HepG2 (cell line): ENCODE results near the gene IQCH. TPM values are rescaled to one million over a fixed set of nuclear protein-coding genes. Genes with fewer than 3 reads are reported as not detected.
"Not testable (repeated sequence)": the region's sequence is repeated elsewhere in the genome, so short reads cannot be mapped to it uniquely, and the experiment has no call there.

Source experiments
- ATAC-seq: fragments of 200-7000 bp; cut with Tn5 transposase; 3 replicates; pipeline ENCODE4 v1.9.1; 2020; ENCODE audit warnings: mild to moderate bottlenecking, moderate library complexity
- BruUV-seq: library from RNA; stranded (reverse); fragments of 400-500 nt; replicated peaks from 2 replicates; lab custom pipeline; 2021; lab: Mats Ljungman, UMichigan
- CTCF ChIA-PET: fragments of 300-600 bp; formaldehyde crosslinking; extraction: SDS; loops from one replicate; lab custom pipeline; 2021; ENCODE audit warnings: low total read pairs, inconsistent platforms, low intra/inter-chr PET ratio; lab: Yijun Ruan, JAX
- POLR2A ChIA-PET: fragments of 350-600 bp; sonication (Branson Sonifier 250); formaldehyde crosslinking; loops from one replicate; lab custom pipeline; 2020; ENCODE audit warnings: antibody characterized with exemption, inconsistent platforms; lab: Yijun Ruan, JAX
- DNase-seq: peaks from one replicate; pipeline ENCODE4 v3.0.0-alpha.2; 2015; ENCODE audit warnings: low spot score
- FAIRE-seq: peaks from 3 replicates; lab custom pipeline; 2011; peaks lifted over from hg19 to GRCh38; lab: Jason Lieb, UNC
- H2AFZ ChIP-seq: one replicate; pipeline ENCODE4 v1.6.1; 2011; ENCODE audit warnings: low read length, inconsistent platforms
- H3K27ac ChIP-seq: fragments of 300-600 bp; 3 replicates; pipeline ENCODE4 v1.8.0; 2011; ENCODE audit warnings: mixed run types, mild to moderate bottlenecking, mixed read lengths, low read length, inconsistent platforms; ENCODE audit not compliant: insufficient read depth; ENCODE audit errors: extremely low read length
- H3K27me3 ChIP-seq, 2 experiments: fragments of 200-600 bp in 1 of 2; 2 replicates in 1 of 2; 3 replicates in 1 of 2; pipeline versions ENCODE4 v1.6.0 to v1.8.0; 2011; ENCODE audit warnings: low read length in 2 of 2, mild to moderate bottlenecking in 2 of 2, moderate library complexity in 2 of 2, inconsistent platforms in 1 of 2; ENCODE audit not compliant: insufficient read depth in 2 of 2, control insufficient read depth in 1 of 2
- H3K36me3 ChIP-seq, 2 experiments: fragments of 200-600 bp in 1 of 2; replicated peaks in 1 of 2; 2 replicates in 1 of 2; 3 replicates in 1 of 2; pipeline versions ENCODE4 v1.5.1 to v1.8.0; 2011; ENCODE audit warnings: low read length in 2 of 2, inconsistent platforms in 1 of 2; ENCODE audit not compliant: insufficient read depth in 2 of 2, control insufficient read depth in 1 of 2
- H3K4me1 ChIP-seq: 2 replicates; pipeline ENCODE4 v1.5.1; 2012; ENCODE audit warnings: low read length, inconsistent platforms; ENCODE audit not compliant: insufficient read depth
- H3K4me2 ChIP-seq: 2 replicates; pipeline ENCODE4 v1.6.0; 2011; ENCODE audit warnings: low read depth, low read length, inconsistent platforms
- H3K4me3 ChIP-seq, 3 experiments: fragments of 200-600 bp in 1 of 3; sonication (generic), shearing (Covaris generic) in 1 of 3; replicated peaks in 1 of 3; 2 replicates each; pipeline ENCODE4 v1.5.1; 2011 to 2016; ENCODE audit warnings: low read length in 3 of 3, inconsistent platforms in 2 of 3, low read depth in 2 of 3, mild to moderate bottlenecking in 2 of 3, control low read depth in 1 of 3, mixed read lengths in 1 of 3; ENCODE audit not compliant: insufficient read depth in 1 of 3
- H3K79me2 ChIP-seq: one replicate; pipeline ENCODE4 v1.6.1; 2011; ENCODE audit warnings: low read length, inconsistent platforms; ENCODE audit not compliant: insufficient read depth
- H3K9ac ChIP-seq: 2 replicates; pipeline ENCODE4 v1.6.0; 2011; ENCODE audit warnings: mild to moderate bottlenecking, low read depth, low read length, inconsistent platforms; ENCODE audit not compliant: insufficient read depth
- H3K9me3 ChIP-seq: 2 replicates; pipeline ENCODE4 v1.5.1; 2012; ENCODE audit warnings: mild to moderate bottlenecking, low read length
- H4K20me1 ChIP-seq: 2 replicates; pipeline ENCODE4 v1.6.0; 2011; ENCODE audit warnings: inconsistent platforms, mild to moderate bottlenecking, low read length, moderate library complexity; ENCODE audit not compliant: insufficient read depth
- FOXA1 ChIP-seq, 2 experiments: fragments of 450-650 bp in 1 of 2; sonication (generic) in 1 of 2; formaldehyde crosslinking in 1 of 2; IDR thresholded peaks; 2 replicates each; pipeline versions ENCODE4 v1.4.0 to v1.6.1; 2016 to 2020; ENCODE audit warnings: missing genetic modification reagents in 1 of 2
- FOXA3 ChIP-seq: IDR thresholded peaks from 2 replicates; pipeline ENCODE4 v1.6.1; 2016; ENCODE audit warnings: missing genetic modification reagents, missing compliant biosample characterization
- POGZ ChIP-seq: sonication (generic); formaldehyde crosslinking; IDR thresholded peaks from 2 replicates; pipeline ENCODE4 v1.4.0; 2020; ENCODE audit warnings: mild to moderate bottlenecking, missing genetic modification reagents
- WGBS: methylation state at CpG from one replicate; pipeline ENCODE4 v1.1.6; 2017; ENCODE audit warnings: low lambda C conversion rate; 5-methylcytosine and 5-hydroxymethylcytosine counted together
- in situ Hi-C: cut with HindIII; loops from 2 replicates; pipeline ENCODE4 v1.10.0; 2017; ENCODE audit warnings: low pct_unique_long_range_greater_than_20kb; ENCODE audit not compliant: extremely low pct_ligation_motif_present
- intact Hi-C: fragments of 100-400 bp; cut with micrococcal nuclease; formaldehyde crosslinking; loops from one replicate; pipeline ENCODE4 v1.10.0; 2022; ENCODE audit not compliant: unreplicated experiment
- polyA plus RNA-seq, 8 experiments: library from polyadenylated mRNA; depleted of rRNA in 3 of 8; stranded (reverse) in 7 of 8; unstranded in 1 of 8; fragments of >200 nt; fragmentation: Illumina TruSeq in 4 of 8; extraction: Trizol in 4 of 8; gene quantifications; 2 replicates each; pipeline versions ENCODE4 v1.2.1 to v1.2.3, GENCODE V29; 2011 to 2016; ENCODE audit warnings: low read depth in 4 of 8, missing spikeins in 1 of 8, mixed read lengths in 1 of 8; ENCODE audit not compliant: insufficient read depth in 1 of 8
- total RNA-seq, 5 experiments: library from RNA; depleted of rRNA; stranded (reverse); fragments of >200 nt; fragmentation: Illumina TruSeq; extraction: Trizol; gene quantifications; 2 replicates each; pipeline ENCODE4 v1.2.3, GENCODE V29; 2016; ENCODE audit warnings: low read depth in 1 of 5
- TF ChIP-seq, protein P1 (sequence below): sonication (generic); formaldehyde crosslinking; IDR thresholded peaks from 2 replicates; pipeline ENCODE4 v1.4.0; 2020; ENCODE audit warnings: missing genetic modification reagents, borderline replicate concordance
- TF ChIP-seq, protein P2 (sequence below): sonication (generic); formaldehyde crosslinking; IDR thresholded peaks from 2 replicates; pipeline ENCODE4 v1.4.0; 2020; ENCODE audit warnings: missing genetic modification reagents

IQCH gene
- total and polyA plus RNA-seq, 2 of the 13 experiments (the other 11 are each of a cell fraction or from before 2014, with no cell fraction given), result 0.16 to 0.55 TPM

DNA sequence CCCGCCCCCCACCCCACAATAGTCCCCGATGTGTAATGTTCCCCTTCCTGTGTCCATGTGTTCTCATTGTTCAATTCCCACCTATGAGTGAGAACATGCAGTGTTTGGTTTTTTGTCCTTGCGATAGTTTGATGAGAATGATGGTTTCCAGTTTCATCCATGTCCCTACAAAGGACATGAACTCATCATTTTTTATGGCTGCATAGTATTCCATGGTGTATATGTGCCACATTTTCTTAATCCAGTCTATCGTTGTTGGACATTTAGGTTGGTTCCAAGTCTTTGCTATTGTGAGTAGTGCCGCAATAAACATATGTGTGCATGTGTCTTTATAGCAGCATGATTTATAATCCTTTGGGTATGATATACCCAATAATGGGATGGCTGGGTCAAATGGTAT is 193.8 kb downstream of the IQCH start:
- ATAC-seq, H3K79me2 ChIP-seq, H3K27ac ChIP-seq, FAIRE-seq, H3K27me3 ChIP-seq, H3K36me3 ChIP-seq, CTCF ChIA-PET, POLR2A ChIA-PET, H3K9me3 ChIP-seq, H3K4me2 ChIP-seq, DNase-seq, H3K4me1 ChIP-seq, intact Hi-C loops, H3K4me3 ChIP-seq, H2AFZ ChIP-seq, H4K20me1 ChIP-seq, H3K9ac ChIP-seq, BruUV-seq: not testable (repeated sequence)
- in situ Hi-C loops, result loop anchor here (25.0 kb wide), 1 partner anchor 511 kb away; no protein-coding TSS in a partner anchor
- WGBS, result 82% methylated on average over 4 of the region's 5 CpGs

GRCh38 chr15:67453703-67454102 is 199.1 kb downstream of the IQCH start:
- intact Hi-C loops, result not testable (repeated sequence)

More at GRCh38 chr15:67453703-67454102, 199.1 kb downstream of the IQCH start:
- FAIRE-seq; H3K4me3 ChIP-seq; BruUV-seq; H3K36me3 ChIP-seq; H3K9me3 ChIP-seq; DNase-seq; H3K4me2 ChIP-seq; H2AFZ ChIP-seq; H3K79me2 ChIP-seq; ATAC-seq; in situ Hi-C loops; H3K27me3 ChIP-seq; POLR2A ChIA-PET; H3K4me1 ChIP-seq; H4K20me1 ChIP-seq; H3K27ac ChIP-seq; H3K9ac ChIP-seq; TF ChIP-seq FOXA1 (IDR thresholded peaks at IDR 0.05): not testable (repeated sequence)
- CTCF ChIA-PET, result interaction anchor here (4.2 kb wide), 1 partner anchor 382 kb away, joined by 50 read pairs; no protein-coding TSS in a partner anchor
- WGBS, result 71% methylated on average over 9 of the region's 11 CpGs
- peak; percentile 50 for TF ChIP-seq FOXA3
- TF ChIP-seq POGZ, result 0 out of 2 replicates have a peak, but pooled peaks have one; percentile 21
- TF ChIP-seq, protein P1, sequence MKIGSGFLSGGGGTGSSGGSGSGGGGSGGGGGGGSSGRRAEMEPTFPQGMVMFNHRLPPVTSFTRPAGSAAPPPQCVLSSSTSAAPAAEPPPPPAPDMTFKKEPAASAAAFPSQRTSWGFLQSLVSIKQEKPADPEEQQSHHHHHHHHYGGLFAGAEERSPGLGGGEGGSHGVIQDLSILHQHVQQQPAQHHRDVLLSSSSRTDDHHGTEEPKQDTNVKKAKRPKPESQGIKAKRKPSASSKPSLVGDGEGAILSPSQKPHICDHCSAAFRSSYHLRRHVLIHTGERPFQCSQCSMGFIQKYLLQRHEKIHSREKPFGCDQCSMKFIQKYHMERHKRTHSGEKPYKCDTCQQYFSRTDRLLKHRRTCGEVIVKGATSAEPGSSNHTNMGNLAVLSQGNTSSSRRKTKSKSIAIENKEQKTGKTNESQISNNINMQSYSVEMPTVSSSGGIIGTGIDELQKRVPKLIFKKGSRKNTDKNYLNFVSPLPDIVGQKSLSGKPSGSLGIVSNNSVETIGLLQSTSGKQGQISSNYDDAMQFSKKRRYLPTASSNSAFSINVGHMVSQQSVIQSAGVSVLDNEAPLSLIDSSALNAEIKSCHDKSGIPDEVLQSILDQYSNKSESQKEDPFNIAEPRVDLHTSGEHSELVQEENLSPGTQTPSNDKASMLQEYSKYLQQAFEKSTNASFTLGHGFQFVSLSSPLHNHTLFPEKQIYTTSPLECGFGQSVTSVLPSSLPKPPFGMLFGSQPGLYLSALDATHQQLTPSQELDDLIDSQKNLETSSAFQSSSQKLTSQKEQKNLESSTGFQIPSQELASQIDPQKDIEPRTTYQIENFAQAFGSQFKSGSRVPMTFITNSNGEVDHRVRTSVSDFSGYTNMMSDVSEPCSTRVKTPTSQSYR (CRISPR knock-in tag), result peak; percentile 74
- TF ChIP-seq, protein P2, sequence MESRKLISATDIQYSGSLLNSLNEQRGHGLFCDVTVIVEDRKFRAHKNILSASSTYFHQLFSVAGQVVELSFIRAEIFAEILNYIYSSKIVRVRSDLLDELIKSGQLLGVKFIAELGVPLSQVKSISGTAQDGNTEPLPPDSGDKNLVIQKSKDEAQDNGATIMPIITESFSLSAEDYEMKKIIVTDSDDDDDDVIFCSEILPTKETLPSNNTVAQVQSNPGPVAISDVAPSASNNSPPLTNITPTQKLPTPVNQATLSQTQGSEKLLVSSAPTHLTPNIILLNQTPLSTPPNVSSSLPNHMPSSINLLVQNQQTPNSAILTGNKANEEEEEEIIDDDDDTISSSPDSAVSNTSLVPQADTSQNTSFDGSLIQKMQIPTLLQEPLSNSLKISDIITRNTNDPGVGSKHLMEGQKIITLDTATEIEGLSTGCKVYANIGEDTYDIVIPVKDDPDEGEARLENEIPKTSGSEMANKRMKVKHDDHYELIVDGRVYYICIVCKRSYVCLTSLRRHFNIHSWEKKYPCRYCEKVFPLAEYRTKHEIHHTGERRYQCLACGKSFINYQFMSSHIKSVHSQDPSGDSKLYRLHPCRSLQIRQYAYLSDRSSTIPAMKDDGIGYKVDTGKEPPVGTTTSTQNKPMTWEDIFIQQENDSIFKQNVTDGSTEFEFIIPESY, result peak; percentile 94
- TF ChIP-seq FOXA1 (CRISPR knock-in tag; IDR thresholded peaks at IDR 0.05), result 0 out of 2 replicates have a peak, but pooled peaks have one; percentile 27
